IPS DF 6.9 (cell line): Measurements from ENCODE around the gene SHISA3.

Experiments used
- DNase-seq: peaks from one replicate; pipeline ENCODE4 v3.0.0-alpha.2; 2013; ENCODE audit warnings: low read depth, low spot score
- H3K27ac ChIP-seq: one replicate; pipeline ENCODE4 v1.5.1; 2013; ENCODE audit warnings: low read length, control low read depth
- H3K27me3 ChIP-seq: 2 replicates; pipeline ENCODE4 v1.6.1; 2013; ENCODE audit warnings: mild to moderate bottlenecking, low read length; ENCODE audit not compliant: control insufficient read depth, insufficient read depth
- H3K36me3 ChIP-seq: 2 replicates; pipeline ENCODE4 v1.6.1; 2013; ENCODE audit warnings: low read length; ENCODE audit not compliant: control insufficient read depth, insufficient read depth
- H3K4me1 ChIP-seq: 2 replicates; pipeline ENCODE4 v1.6.1; 2013; ENCODE audit warnings: low read length; ENCODE audit not compliant: control insufficient read depth, insufficient read depth
- H3K4me3 ChIP-seq: 2 replicates; pipeline ENCODE4 v1.5.1; 2013; ENCODE audit warnings: mild to moderate bottlenecking, low read length
- H3K9me3 ChIP-seq: 2 replicates; pipeline ENCODE4 v1.6.1; 2013; ENCODE audit warnings: low read length, inconsistent platforms; ENCODE audit not compliant: control insufficient read depth, insufficient read depth
- WGBS: extraction: QIAGEN DNeasy Blood & Tissue Kit; methylation state at CpG from one replicate; pipeline ENCODE4 v1.1.7; 2013; ENCODE audit warnings: mixed read lengths, missing lambda C conversion rate; ENCODE audit not compliant: insufficient read length, insufficient coverage; 5-methylcytosine and 5-hydroxymethylcytosine counted together

The SHISA3 gene

GRCh38 chr4:42436928-42437565 lies 39.8 kb downstream of the SHISA3 start:
- no peaks in the 10 kb centered on the region for H3K4me1 ChIP-seq
- H3K27ac ChIP-seq: no peak overlapping the region
- H3K27me3 ChIP-seq: no peaks in the 10 kb centered on the region
- H3K9me3 ChIP-seq: no peaks in the 10 kb centered on the region
- no peaks in the 10 kb centered on the region for H3K36me3 ChIP-seq
- no peak for DNase-seq
- WGBS: no CpG with 5 or more reads among the region's 7 CpGs
- no peak overlapping the region for H3K4me3 ChIP-seq

GRCh38 chr4:42440083-42440482 lies 42.8 kb downstream of the SHISA3 start:
- Histone ChIP-seq H3K36me3 (no peaks in the 10 kb centered on the region), H3K4me3 (no peak overlapping the region), H3K4me1 (no peaks in the 10 kb centered on the region), H3K27me3 (no peaks in the 10 kb centered on the region), H3K27ac (no peak overlapping the region), H3K9me3 (no peaks in the 10 kb centered on the region)
- no CpG with 5 or more reads among the region's 4 CpGs for WGBS
- no peak for DNase-seq

- H3K9me3 ChIP-seq: no peaks in the 10 kb centered on the region
- no peaks in the 10 kb centered on the region for H3K4me1 ChIP-seq
Observed at GRCh38 chr4:42442601-42443000, 45.3 kb downstream of the SHISA3 start.

GRCh38 chr4:42445038-42445437 lies 47.8 kb downstream of the SHISA3 start:
- Histone ChIP-seq H3K4me1 (no peaks in the 10 kb centered on the region), H3K27ac (no peak overlapping the region), H3K4me3 (no peak overlapping the region), H3K27me3 (no peaks in the 10 kb centered on the region), H3K9me3 (no peaks in the 10 kb centered on the region), H3K36me3 (no peaks in the 10 kb centered on the region)
- WGBS: no CpG with 5 or more reads among the region's 5 CpGs
- no peak for DNase-seq

More at GRCh38 chr4:42442601-42443000, 45.3 kb downstream of the SHISA3 start:
- H3K4me3 ChIP-seq: no peak overlapping the region
- WGBS: no CpG with 5 or more reads among the region's 2 CpGs
- no peak for DNase-seq
- no peak overlapping the region for H3K27ac ChIP-seq
- no peaks in the 10 kb centered on the region for H3K36me3 ChIP-seq
- H3K27me3 ChIP-seq: no peaks in the 10 kb centered on the region

GRCh38 chr4:42446823-42447222 lies 49.5 kb downstream of the SHISA3 start:
- WGBS: no CpG with 5 or more reads among the region's 5 CpGs

More at GRCh38 chr4:42446823-42447222, 49.5 kb downstream of the SHISA3 start:
- Histone ChIP-seq H3K4me3 (no peak overlapping the region), H3K27ac (no peak overlapping the region), H3K36me3 (no peaks in the 10 kb centered on the region), H3K4me1 (no peaks in the 10 kb centered on the region), H3K27me3 (no peaks in the 10 kb centered on the region), H3K9me3 (no peaks in the 10 kb centered on the region)
- DNase-seq: no peak
